ENCODE results near the gene LMO2. TPM values are rescaled to one million over a fixed set of nuclear protein-coding genes. Genes with fewer than 3 reads are reported as not detected.

The LMO2 gene
- total RNA-seq, 1 donor from 2014 or later: 16.7 TPM

GRCh38 chr11:33867561-33867960, 24.3 kb downstream of the LMO2 start:
- H3K4me1 ChIP-seq (ENCODE audit: control insufficient read depth in 3 of 3, insufficient read depth in 3 of 3, low read length in 3 of 3): peaks cover 0 to 23% (median 14%) of the 10 kb centered on the region in 3 donors

GRCh38 chr11:33866936-33867335, 24.9 kb downstream of the LMO2 start:
- no peak overlapping the region for H3K9ac ChIP-seq (ENCODE audit: low read depth in 1 of 3, low read length in 3 of 3)
- H3K27me3 ChIP-seq (ENCODE audit: control insufficient read depth in 3 of 3, insufficient read depth in 3 of 3, low read length in 3 of 3): no peaks in the 10 kb centered on the region
- H3K36me3 ChIP-seq (ENCODE audit: control insufficient read depth in 3 of 3, insufficient read depth in 3 of 3, low read length in 3 of 3): peaks cover 6 to 11% (median 8%) of the 10 kb centered on the region in 3 donors
- H3K4me1 ChIP-seq (ENCODE audit: control insufficient read depth in 3 of 3, insufficient read depth in 3 of 3, low read length in 3 of 3): peaks cover 0 to 23% (median 14%) of the 10 kb centered on the region in 3 donors
- H3K9me3 ChIP-seq (ENCODE audit: control insufficient read depth in 3 of 3, low read length in 3 of 3): no peaks in the 10 kb centered on the region
- H3K4me3 ChIP-seq (ENCODE audit: low read length in 3 of 3): no peak overlapping the region
- no peak overlapping the region for H3K27ac ChIP-seq (ENCODE audit: low read depth, low read length)

More at GRCh38 chr11:33867561-33867960, 24.3 kb downstream of the LMO2 start:
- Histone ChIP-seq H3K36me3 (ENCODE audit: control insufficient read depth in 3 of 3, insufficient read depth in 3 of 3, low read length in 3 of 3) (peaks cover 6 to 11% (median 8%) of the 10 kb centered on the region in 3 donors), H3K9ac (ENCODE audit: low read depth in 1 of 3, low read length in 3 of 3) (peak overlapping the region in 1 of 3 donors; percentile 40), H3K9me3 (ENCODE audit: control insufficient read depth in 3 of 3, low read length in 3 of 3) (no peaks in the 10 kb centered on the region), H3K4me3 (ENCODE audit: low read length in 3 of 3) (peak overlapping the region in 1 of 3 donors; percentile 75), H3K27me3 (ENCODE audit: control insufficient read depth in 3 of 3, insufficient read depth in 3 of 3, low read length in 3 of 3) (no peaks in the 10 kb centered on the region), H3K27ac (ENCODE audit: low read depth, low read length) (peak overlapping the region; percentile 62)

DNA sequence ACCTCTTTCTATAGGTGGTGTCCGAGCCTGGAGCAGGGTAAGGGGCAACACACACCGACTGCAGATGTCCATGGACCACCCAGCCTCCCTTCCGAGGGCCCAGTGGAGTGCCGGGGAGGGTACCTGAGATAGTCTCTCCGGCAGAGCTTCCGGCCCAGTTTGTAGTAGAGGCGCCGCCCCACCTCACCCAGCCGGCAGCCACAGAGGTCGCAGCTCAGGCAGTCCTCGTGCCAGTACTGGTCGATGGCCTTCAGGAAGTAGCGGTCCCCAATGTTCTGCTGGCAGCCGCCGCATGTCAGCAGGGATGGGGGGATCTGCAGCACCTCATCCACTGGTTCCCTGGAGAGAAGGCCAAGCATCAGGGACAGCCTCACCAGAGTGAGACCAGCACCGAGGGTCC, 27.4 kb downstream of the LMO2 start:
- no peak overlapping the region for H3K27ac ChIP-seq (ENCODE audit: low read depth, low read length)
- H3K4me3 ChIP-seq (ENCODE audit: low read length in 3 of 3): no peak overlapping the region
- H3K4me1 ChIP-seq (ENCODE audit: control insufficient read depth in 3 of 3, insufficient read depth in 3 of 3, low read length in 3 of 3): peaks cover 0 to 14% (median 7%) of the 10 kb centered on the region in 3 donors
- peaks cover 10 to 20% (median 12%) of the 10 kb centered on the region in 3 donors for H3K36me3 ChIP-seq (ENCODE audit: control insufficient read depth in 3 of 3, insufficient read depth in 3 of 3, low read length in 3 of 3)
- no peaks in the 10 kb centered on the region for H3K27me3 ChIP-seq (ENCODE audit: control insufficient read depth in 3 of 3, insufficient read depth in 3 of 3, low read length in 3 of 3)
- H3K9me3 ChIP-seq (ENCODE audit: control insufficient read depth in 3 of 3, low read length in 3 of 3): no peaks in the 10 kb centered on the region
- H3K9ac ChIP-seq (ENCODE audit: low read depth in 1 of 3, low read length in 3 of 3): no peak overlapping the region

DNA sequence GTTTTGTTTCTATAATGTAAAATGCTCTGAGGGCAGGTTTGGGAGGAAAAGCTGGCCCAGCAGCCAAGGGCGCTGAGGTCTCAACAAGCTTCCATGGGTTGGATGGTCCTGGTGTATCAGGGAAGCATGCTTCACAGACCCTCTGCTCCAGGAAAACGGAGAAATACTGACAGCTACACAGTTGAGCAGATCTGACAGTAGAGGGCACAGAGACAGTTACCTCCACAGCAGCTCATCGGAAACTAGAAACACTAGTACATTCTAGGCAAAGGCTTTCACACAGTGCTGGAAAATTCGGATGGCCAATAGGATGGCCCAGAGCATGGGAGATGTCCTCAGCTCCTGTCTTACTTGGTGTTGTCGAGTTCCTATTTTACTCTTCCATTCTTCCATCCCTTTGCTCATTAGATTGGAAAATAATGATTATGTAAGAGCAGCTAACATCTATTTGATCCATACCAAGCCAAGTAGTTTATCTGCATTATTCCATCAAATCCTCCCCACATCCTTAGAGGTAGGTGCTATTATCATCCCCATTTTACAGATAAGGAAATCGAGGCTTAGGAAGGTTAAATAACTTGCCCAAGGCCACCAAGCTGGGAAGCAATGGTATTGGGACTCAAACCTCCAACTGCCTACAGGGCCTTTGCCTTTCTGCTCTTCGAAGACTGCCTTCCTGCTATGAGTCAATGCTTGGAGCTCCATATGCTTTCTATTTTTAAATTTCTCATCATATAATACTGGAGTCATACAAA, 28.3 kb downstream of the LMO2 start:
- Histone ChIP-seq H3K27me3 (ENCODE audit: control insufficient read depth in 3 of 3, insufficient read depth in 3 of 3, low read length in 3 of 3) (no peaks in the 10 kb centered on the region), H3K27ac (ENCODE audit: low read depth, low read length) (no peak overlapping the region), H3K36me3 (ENCODE audit: control insufficient read depth in 3 of 3, insufficient read depth in 3 of 3, low read length in 3 of 3) (peaks cover 12 to 27% (median 18%) of the 10 kb centered on the region in 3 donors)

DNA sequence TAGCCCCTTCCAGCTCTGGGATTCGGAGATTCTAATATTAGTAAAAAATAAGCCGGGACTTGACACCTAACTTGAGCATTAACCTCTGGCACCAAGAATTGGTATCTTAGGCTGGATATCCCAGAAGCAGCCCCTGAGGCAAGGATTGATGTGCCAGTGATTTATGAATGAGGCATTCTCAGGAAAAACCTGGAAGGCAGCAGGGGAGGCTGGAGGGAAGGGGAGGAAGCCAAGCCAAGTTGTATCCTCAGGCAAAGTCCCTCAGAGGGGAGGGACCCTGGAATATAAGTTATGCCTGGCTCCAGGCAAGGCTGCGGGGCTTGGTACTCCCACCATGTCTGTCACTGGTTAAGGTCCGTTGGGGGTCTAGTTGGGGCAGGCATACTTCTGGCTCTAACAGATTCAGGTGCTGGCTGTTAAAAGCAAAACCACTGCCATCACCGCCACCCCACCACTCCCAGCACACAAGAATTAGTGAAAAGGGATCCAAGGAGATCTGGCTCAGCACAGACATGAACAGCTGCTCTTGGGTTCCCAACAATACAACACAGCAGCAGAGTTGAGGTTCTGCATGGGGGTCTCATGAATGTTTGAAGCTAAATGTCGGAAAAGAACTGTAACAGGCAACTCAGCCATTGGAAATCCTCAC, 29.8 kb downstream of the LMO2 start:
- Histone ChIP-seq H3K36me3 (ENCODE audit: control insufficient read depth in 3 of 3, insufficient read depth in 3 of 3, low read length in 3 of 3) (peaks cover 12 to 27% (median 18%) of the 10 kb centered on the region in 3 donors), H3K27ac (ENCODE audit: low read depth, low read length) (no peak overlapping the region), H3K4me1 (ENCODE audit: control insufficient read depth in 3 of 3, insufficient read depth in 3 of 3, low read length in 3 of 3) (peaks cover 0 to 9% (median 2%) of the 10 kb centered on the region in 3 donors)

More for the DNA sequence above, 28.3 kb downstream of the LMO2 start:
- Histone ChIP-seq H3K9me3 (ENCODE audit: control insufficient read depth in 3 of 3, low read length in 3 of 3) (no peaks in the 10 kb centered on the region), H3K4me1 (ENCODE audit: control insufficient read depth in 3 of 3, insufficient read depth in 3 of 3, low read length in 3 of 3) (peaks cover 0 to 10% (median 3%) of the 10 kb centered on the region in 3 donors), H3K4me3 (ENCODE audit: low read length in 3 of 3) (no peak overlapping the region), H3K9ac (ENCODE audit: low read depth in 1 of 3, low read length in 3 of 3) (no peak overlapping the region)

GRCh38 chr11:33861386-33861785, 30.5 kb downstream of the LMO2 start:
- Histone ChIP-seq H3K27ac (ENCODE audit: low read depth, low read length) (no peak overlapping the region), H3K9me3 (ENCODE audit: control insufficient read depth in 3 of 3, low read length in 3 of 3) (no peaks in the 10 kb centered on the region), H3K4me3 (ENCODE audit: low read length in 3 of 3) (no peak overlapping the region), H3K4me1 (ENCODE audit: control insufficient read depth in 3 of 3, insufficient read depth in 3 of 3, low read length in 3 of 3) (peaks cover 0 to 6% (median 2%) of the 10 kb centered on the region in 3 donors), H3K27me3 (ENCODE audit: control insufficient read depth in 3 of 3, insufficient read depth in 3 of 3, low read length in 3 of 3) (no peaks in the 10 kb centered on the region), H3K36me3 (ENCODE audit: control insufficient read depth in 3 of 3, insufficient read depth in 3 of 3, low read length in 3 of 3) (peaks cover 12 to 27% (median 18%) of the 10 kb centered on the region in 3 donors), H3K9ac (ENCODE audit: low read depth in 1 of 3, low read length in 3 of 3) (no peak overlapping the region)

More for the DNA sequence above, 29.8 kb downstream of the LMO2 start:
- H3K9ac ChIP-seq (ENCODE audit: low read depth in 1 of 3, low read length in 3 of 3): no peak overlapping the region
- no peak overlapping the region for H3K4me3 ChIP-seq (ENCODE audit: low read length in 3 of 3)
- no peaks in the 10 kb centered on the region for H3K27me3 ChIP-seq (ENCODE audit: control insufficient read depth in 3 of 3, insufficient read depth in 3 of 3, low read length in 3 of 3)
- H3K9me3 ChIP-seq (ENCODE audit: control insufficient read depth in 3 of 3, low read length in 3 of 3): no peaks in the 10 kb centered on the region

- Histone ChIP-seq H3K27me3 (ENCODE audit: control insufficient read depth in 3 of 3, insufficient read depth in 3 of 3, low read length in 3 of 3) (no peaks in the 10 kb centered on the region), H3K4me3 (ENCODE audit: low read length in 3 of 3) (no peak overlapping the region), H3K27ac (ENCODE audit: low read depth, low read length) (no peak overlapping the region), H3K9me3 (ENCODE audit: control insufficient read depth in 3 of 3, low read length in 3 of 3) (no peaks in the 10 kb centered on the region), H3K4me1 (ENCODE audit: control insufficient read depth in 3 of 3, insufficient read depth in 3 of 3, low read length in 3 of 3) (peaks cover 0 to 6% (median 2%) of the 10 kb centered on the region in 3 donors), H3K9ac (ENCODE audit: low read depth in 1 of 3, low read length in 3 of 3) (no peak overlapping the region), H3K36me3 (ENCODE audit: control insufficient read depth in 3 of 3, insufficient read depth in 3 of 3, low read length in 3 of 3) (peaks cover 12 to 27% (median 16%) of the 10 kb centered on the region in 3 donors)
These were observed 30.9 kb downstream of the LMO2 start for GRCh38 chr11:33860926-33861325.

- Histone ChIP-seq H3K4me1 (ENCODE audit: control insufficient read depth in 3 of 3, insufficient read depth in 3 of 3, low read length in 3 of 3) (no peaks in the 10 kb centered on the region), H3K36me3 (ENCODE audit: control insufficient read depth in 3 of 3, insufficient read depth in 3 of 3, low read length in 3 of 3) (peaks cover 12 to 20% (median 15%) of the 10 kb centered on the region in 3 donors), H3K9ac (ENCODE audit: low read depth in 1 of 3, low read length in 3 of 3) (no peak overlapping the region), H3K9me3 (ENCODE audit: control insufficient read depth in 3 of 3, low read length in 3 of 3) (no peaks in the 10 kb centered on the region), H3K27ac (ENCODE audit: low read depth, low read length) (no peak overlapping the region), H3K27me3 (ENCODE audit: control insufficient read depth in 3 of 3, insufficient read depth in 3 of 3, low read length in 3 of 3) (no peaks in the 10 kb centered on the region), H3K4me3 (ENCODE audit: low read length in 3 of 3) (no peak overlapping the region)
These were observed 32.6 kb downstream of the LMO2 start for GRCh38 chr11:33859306-33859705.

GRCh38 chr11:33857933-33858371, 33.9 kb downstream of the LMO2 start:
- no peaks in the 10 kb centered on the region for H3K4me1 ChIP-seq (ENCODE audit: control insufficient read depth in 3 of 3, insufficient read depth in 3 of 3, low read length in 3 of 3)
- H3K36me3 ChIP-seq (ENCODE audit: control insufficient read depth in 3 of 3, insufficient read depth in 3 of 3, low read length in 3 of 3): peaks cover 7 to 16% (median 10%) of the 10 kb centered on the region in 3 donors
- H3K27ac ChIP-seq (ENCODE audit: low read depth, low read length): no peak overlapping the region
- H3K4me3 ChIP-seq (ENCODE audit: low read length in 3 of 3): no peak overlapping the region
- no peak overlapping the region for H3K9ac ChIP-seq (ENCODE audit: low read depth in 1 of 3, low read length in 3 of 3)
- no peaks in the 10 kb centered on the region for H3K9me3 ChIP-seq (ENCODE audit: control insufficient read depth in 3 of 3, low read length in 3 of 3)
- no peaks in the 10 kb centered on the region for H3K27me3 ChIP-seq (ENCODE audit: control insufficient read depth in 3 of 3, insufficient read depth in 3 of 3, low read length in 3 of 3)

DNA sequence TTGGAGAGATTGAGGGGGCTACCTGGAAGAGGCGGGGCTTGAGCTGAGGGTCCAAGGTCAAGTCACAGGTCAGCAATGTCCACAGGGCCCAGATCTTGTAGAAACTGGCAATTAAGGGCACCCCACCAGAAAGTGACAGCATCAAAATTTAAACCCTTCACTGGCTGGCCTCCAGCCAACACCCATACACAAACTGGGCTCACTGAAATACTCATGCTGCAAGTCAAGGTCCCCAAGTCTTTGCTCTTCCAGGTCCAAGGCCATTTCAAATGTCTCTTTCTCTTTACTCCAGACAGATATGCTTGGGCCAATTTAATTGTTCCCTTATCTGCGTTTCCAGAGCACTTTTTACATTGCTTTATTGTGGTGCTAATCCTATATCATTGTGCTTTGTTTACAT, 36.4 kb downstream of the LMO2 start:
- H3K9me3 ChIP-seq (ENCODE audit: control insufficient read depth in 3 of 3, low read length in 3 of 3): no peaks in the 10 kb centered on the region
- no peak overlapping the region for H3K27ac ChIP-seq (ENCODE audit: low read depth, low read length)
- H3K36me3 ChIP-seq (ENCODE audit: control insufficient read depth in 3 of 3, insufficient read depth in 3 of 3, low read length in 3 of 3): peaks cover 0 to 10% (median 8%) of the 10 kb centered on the region in 3 donors
- H3K9ac ChIP-seq (ENCODE audit: low read depth in 1 of 3, low read length in 3 of 3): no peak overlapping the region
- no peak overlapping the region for H3K4me3 ChIP-seq (ENCODE audit: low read length in 3 of 3)
- no peaks in the 10 kb centered on the region for H3K27me3 ChIP-seq (ENCODE audit: control insufficient read depth in 3 of 3, insufficient read depth in 3 of 3, low read length in 3 of 3)
- no peaks in the 10 kb centered on the region for H3K4me1 ChIP-seq (ENCODE audit: control insufficient read depth in 3 of 3, insufficient read depth in 3 of 3, low read length in 3 of 3)

All from skeletal muscle tissue (tissue), 4 donors.